HS-5 (cell line): ENCODE results near the gene CT47A1.
"Not testable (repeated sequence)": the region's sequence is repeated elsewhere in the genome, so short reads cannot be mapped to it uniquely, and the experiment has no call there.

ENCODE experiments used
- DNase-seq: peaks from one replicate; pipeline ENCODE4 v3.0.0-alpha.2; 2012; ENCODE audit warnings: low read depth

Gene CT47A1

DNA sequence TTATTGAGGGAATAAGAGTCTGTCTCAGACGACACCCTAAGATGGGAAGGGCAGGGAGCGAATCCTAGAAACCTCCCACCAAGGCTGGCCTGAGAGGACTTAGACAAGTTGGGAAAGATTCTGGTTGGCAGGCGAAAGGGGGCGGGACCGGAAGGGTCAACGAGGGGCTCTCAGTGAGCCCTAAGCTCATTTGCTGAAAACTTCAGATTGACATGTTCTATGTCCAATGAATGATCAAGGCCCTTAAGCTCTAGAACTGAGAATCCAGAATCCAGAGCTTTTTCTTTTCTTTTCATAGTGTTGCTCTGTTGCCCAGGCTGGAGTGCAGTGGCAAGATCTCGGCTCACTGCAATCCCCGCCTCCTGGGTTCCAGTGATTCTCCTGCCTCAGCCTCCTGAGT, at the start of gene CT47A1:
Gene CT47A1 (minus strand): TSS at position 101 of the 400 bp plus-strand sequence. CDS start 231 bp downstream, outside the sequence.
- not testable (repeated sequence) for DNase-seq

GRCh38 chrX:121032531-121032930, 47.0 kb upstream of the CT47A1 start:
- no peak for DNase-seq

- no peak for DNase-seq
Observed at GRCh38 chrX:121030083-121030482, 44.5 kb upstream of the CT47A1 start.

DNA sequence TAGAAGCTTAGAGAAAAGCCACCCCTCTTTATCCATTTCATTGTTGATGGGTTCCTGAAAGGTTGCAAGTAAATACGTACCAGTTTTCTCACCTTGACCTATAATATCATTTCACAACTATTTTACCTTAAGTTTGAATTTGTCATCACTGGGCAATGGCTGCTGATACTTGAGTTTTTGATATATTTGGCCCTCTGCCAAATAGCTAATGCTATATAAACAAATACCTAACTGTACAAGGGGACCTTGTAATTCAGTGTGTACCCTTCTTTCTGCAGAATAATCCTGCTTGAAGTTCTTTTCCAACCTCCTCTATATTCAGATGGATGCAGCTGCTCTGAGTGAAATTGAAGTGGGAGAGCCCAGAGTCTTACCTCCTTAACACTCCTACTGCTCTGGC, 42.9 kb upstream of the CT47A1 start:
- DNase-seq: no peak

- DNase-seq: no peak
Observed at GRCh38 chrX:121014826-121015225, 29.3 kb upstream of the CT47A1 start.

DNA sequence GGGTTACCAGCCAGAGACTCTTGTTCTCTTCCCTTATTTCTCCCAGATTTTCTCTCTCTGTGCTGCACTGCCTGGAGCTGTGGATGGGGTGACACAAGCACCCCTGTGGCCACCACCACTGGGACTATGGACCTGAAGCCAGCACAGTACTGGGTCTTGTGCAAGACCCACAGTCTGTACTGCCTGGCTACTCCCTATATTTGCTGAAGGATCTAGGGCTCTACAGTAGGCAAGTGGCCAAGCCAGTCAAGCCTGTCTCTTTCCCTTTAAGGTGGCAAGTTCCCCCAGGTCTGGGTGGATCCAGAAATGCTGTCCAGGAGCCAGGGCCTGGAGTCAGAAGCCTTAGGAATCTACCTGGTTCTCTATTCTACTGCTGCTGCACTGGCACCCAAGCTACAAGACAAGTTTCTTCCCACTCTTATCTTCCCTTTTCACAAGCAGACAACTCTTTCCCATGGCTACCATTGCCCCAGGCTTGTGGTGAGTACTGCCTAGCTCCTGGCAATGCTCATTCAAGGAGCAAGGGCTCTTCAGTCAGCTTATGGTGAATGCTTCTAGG, 28.4 kb upstream of the CT47A1 start:
- DNase-seq: no peak

- no peak for DNase-seq
Observed at GRCh38 chrX:121011254-121011653, 25.7 kb upstream of the CT47A1 start.

DNA sequence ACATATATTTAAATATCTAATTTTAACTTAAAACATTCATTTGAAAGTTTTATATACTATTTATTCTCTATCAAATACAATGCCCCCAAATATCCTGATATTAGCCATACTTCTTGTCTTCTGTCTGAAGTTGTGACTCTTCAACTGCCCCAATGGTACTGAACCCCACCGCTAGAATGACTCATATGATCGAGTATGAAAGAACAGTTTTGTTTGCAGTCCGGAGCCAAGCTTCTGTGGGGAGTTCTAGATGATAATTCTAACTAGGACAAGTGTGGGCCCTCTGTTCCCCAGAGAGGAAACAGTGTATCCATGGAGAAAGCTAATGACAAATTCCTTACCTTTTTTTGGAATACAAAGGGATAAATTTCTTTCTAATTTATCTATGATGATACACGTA, 24.7 kb upstream of the CT47A1 start:
- no peak for DNase-seq

DNA sequence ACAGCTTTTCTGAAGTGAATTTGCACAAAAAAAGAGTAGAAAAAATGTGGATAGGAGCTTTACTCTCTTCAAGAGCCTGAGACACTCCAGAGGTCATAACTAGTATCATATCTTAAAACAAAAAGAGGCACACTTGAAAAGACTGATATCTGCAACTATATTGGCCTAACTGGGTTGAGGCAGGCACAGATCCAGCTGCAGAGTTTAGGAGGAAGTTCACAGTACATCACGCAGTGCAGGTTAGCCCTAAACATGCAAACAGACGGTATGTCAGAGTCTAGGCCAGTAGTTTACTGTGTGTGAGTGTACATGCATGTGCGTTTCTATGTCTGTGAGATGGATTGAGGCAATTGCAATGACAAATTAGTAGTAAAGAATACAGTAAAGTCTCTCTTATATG, 24.2 kb upstream of the CT47A1 start:
- no peak for DNase-seq

DNA sequence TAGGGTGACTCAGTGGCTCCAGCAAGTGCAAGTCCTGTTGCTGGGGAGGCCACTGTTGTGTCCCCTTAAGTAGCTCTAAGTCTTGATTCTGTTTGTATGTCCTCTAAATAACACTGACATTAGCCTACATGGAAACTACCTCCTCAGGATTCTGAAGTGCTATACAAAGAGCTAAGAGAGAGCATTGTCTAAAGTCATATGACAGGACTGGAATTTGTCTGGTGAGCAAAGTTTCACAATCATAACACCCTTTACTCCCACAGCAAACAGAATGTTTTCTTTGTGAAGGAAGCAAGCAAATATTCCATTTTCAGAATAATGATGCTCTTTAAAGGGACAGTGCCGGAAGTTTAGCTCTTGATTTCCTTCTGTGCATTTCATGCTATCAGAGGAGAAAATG, 23.4 kb upstream of the CT47A1 start:
- DNase-seq: no peak

DNA sequence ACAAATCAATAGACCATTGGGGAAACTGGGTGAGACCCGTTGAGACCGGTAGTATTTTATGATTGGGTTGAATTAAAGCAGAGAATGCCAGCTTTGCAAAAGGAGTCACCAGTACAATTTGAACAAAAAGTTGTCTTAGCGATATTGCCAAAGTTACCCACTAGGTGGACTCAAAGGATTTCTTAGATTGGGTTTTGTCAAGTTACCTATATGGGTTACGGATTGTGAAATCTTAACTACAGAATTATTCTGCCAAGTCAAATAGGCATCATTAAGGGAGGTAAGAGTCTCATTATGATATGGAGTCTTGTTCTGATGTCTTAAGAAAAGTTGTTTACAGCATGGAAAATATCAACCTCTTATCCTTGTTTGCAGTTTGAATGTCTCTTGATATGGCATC, 15.0 kb upstream of the CT47A1 start:
- no peak for DNase-seq

DNA sequence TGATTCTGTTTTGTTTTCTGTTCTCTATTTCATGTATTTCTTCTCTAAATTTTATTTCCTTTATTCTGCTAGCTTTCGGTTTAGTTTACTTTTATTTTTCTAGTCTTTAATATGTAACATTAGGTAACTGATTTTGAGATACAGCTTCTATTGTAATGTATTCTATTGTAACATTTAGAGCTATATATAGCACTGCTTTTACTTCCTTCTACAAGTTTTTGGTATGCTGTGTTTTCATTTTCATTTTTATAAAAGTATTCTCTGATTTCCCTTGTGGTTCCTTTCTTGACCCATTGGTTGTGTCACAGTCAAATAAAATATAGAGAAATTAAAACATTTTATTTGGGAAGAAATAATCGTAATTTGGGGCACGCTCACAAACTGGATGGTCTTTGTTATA, 13.9 kb upstream of the CT47A1 start:
- DNase-seq: no peak

DNA sequence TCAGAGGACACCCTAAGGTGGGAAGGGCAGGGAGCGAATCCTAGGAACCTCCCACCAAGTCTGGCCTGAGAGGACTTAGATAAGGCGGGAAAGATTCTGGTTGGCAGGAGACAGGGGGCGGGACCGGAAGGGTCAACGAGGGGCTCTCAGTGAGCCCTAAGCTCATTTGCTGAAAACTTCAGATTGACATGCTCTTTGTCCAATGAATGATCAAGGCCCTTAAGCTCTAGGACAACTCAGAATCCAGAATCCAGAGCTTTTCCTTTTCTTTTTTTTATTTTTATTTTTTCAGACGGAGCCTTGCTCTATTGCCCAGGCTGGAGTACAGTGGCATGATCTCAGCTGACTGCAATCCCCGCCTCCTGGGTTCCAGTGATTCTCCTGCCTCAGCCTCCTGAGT, 29.1 kb downstream of the CT47A1 start, which contains the start of gene CT47A7:
Gene CT47A7 (minus strand): TSS at position 101 of the 400 bp plus-strand sequence. CDS start 255 bp downstream, outside the sequence.
- DNase-seq: not testable (repeated sequence)
